Measurements from ENCODE around the gene NAT14. TPM values are rescaled to one million over a fixed set of nuclear protein-coding genes. Genes with fewer than 3 reads are reported as not detected.

The NAT14 gene
- total RNA-seq, 4 donors from 2014 or later: 1.3 to 4.3 (median 2.9) TPM

GRCh38 chr19:55474269-55475265 lies 10.4 kb upstream of the NAT14 start:
- intact Hi-C loops (cut with DNase I): no loop called here
- TF ChIP-seq CTCF (IDR thresholded peaks at IDR 0.05) (no peak), POLR2A (IDR thresholded peaks at IDR 0.05) (no peak)
- no peak overlapping the region for H3K4me3 ChIP-seq
- no peaks in the 10 kb centered on the region for H3K9me3 ChIP-seq
- H3K4me1 ChIP-seq: peaks cover 18 to 45% (median 23%) of the 10 kb centered on the region in 3 donors
- no peaks in the 10 kb centered on the region for H3K36me3 ChIP-seq
- WGBS, 2 donors: 46 to 77% methylated on average over 9 to 15 of the region's 19 CpGs
- peak overlapping the region in 3 of 4 donors; percentile 10 to 99 (median 36) for H3K27ac ChIP-seq
- no peak for DNase-seq
- H3K27me3 ChIP-seq: no peaks in the 10 kb centered on the region

- Histone ChIP-seq H3K4me3 (peak within 1 kb of the TSS; percentile 59 to 90 (median 69)), H3K9me3 (no peaks in the 10 kb centered on the region), H3K27ac (peak within 1 kb of the TSS; percentile 91 to 99 (median 98)), H3K36me3 (peaks cover 0 to 6% (median 0%) of the 10 kb centered on the region in 3 donors), H3K27me3 (no peaks in the 10 kb centered on the region), H3K4me1 (peaks cover 18 to 45% (median 23%) of the 10 kb centered on the region in 3 donors)
- peak in 3 of 4 donors; percentile 64 to 91 (median 90) for TF ChIP-seq POLR2A (IDR thresholded peaks at IDR 0.05)
- TF ChIP-seq CTCF (IDR thresholded peaks at IDR 0.05): no peak
- intact Hi-C loops (cut with DNase I): no loop called here
- peak; percentile 90 for DNase-seq
- WGBS, 2 donors: 0% methylated on average over 10 to 12 of the region's 61 CpGs
These were observed 8.8 kb upstream of the NAT14 start, which contains the start of gene ZNF628 for GRCh38 chr19:55476100-55476775. Gene ZNF628 (plus strand): TSS chr19:55476617. CDS start chr19:55479911, 3,294 bp downstream.

- no peak overlapping the region for H3K27ac ChIP-seq
- intact Hi-C loops (cut with DNase I): no loop called here
- H3K9me3 ChIP-seq: no peaks in the 10 kb centered on the region
- WGBS, 2 donors: 76% methylated on average over 11 to 13 of the region's 13 CpGs
- peak overlapping the region in 2 of 4 donors; percentile 71 to 90 for H3K4me3 ChIP-seq
- TF ChIP-seq CTCF (IDR thresholded peaks at IDR 0.05) (no peak), POLR2A (IDR thresholded peaks at IDR 0.05) (no peak)
- H3K4me1 ChIP-seq: peaks cover 18 to 45% (median 23%) of the 10 kb centered on the region in 3 donors
- H3K36me3 ChIP-seq: peaks cover 0 to 23% (median 14%) of the 10 kb centered on the region in 3 donors
- no peak for DNase-seq
- H3K27me3 ChIP-seq: no peaks in the 10 kb centered on the region
These were observed 7.1 kb upstream of the NAT14 start for GRCh38 chr19:55477905-55478304.

GRCh38 chr19:55478364-55478763 lies 6.6 kb upstream of the NAT14 start:
- intact Hi-C loops (cut with DNase I): no loop called here
- no peak overlapping the region for H3K4me3 ChIP-seq
- 89 to 92% methylated on average over 11 to 12 of the region's 12 CpGs for WGBS, 2 donors

More at GRCh38 chr19:55478364-55478763, 6.6 kb upstream of the NAT14 start:
- H3K9me3 ChIP-seq: no peaks in the 10 kb centered on the region
- H3K27me3 ChIP-seq: no peaks in the 10 kb centered on the region
- DNase-seq: no peak
- H3K4me1 ChIP-seq: peaks cover 18 to 45% (median 23%) of the 10 kb centered on the region in 3 donors
- TF ChIP-seq CTCF (IDR thresholded peaks at IDR 0.05): no peak
- TF ChIP-seq POLR2A (IDR thresholded peaks at IDR 0.05): no peak
- peaks cover 0 to 27% (median 19%) of the 10 kb centered on the region in 3 donors for H3K36me3 ChIP-seq
- H3K27ac ChIP-seq: no peak overlapping the region

All from esophagus squamous epithelium (tissue), 5 donors.